22Rv1 (cell line): ENCODE results near the gene SEC14L2.
"Not testable (repeated sequence)": the region's sequence is repeated elsewhere in the genome, so short reads cannot be mapped to it uniquely, and the experiment has no call there.

ENCODE experiments used
- H3K27ac ChIP-seq: fragments of 450-650 bp; 2 replicates; pipeline ENCODE4 v1.5.1; 2017
- CTCF ChIP-seq: fragments of 450-650 bp; IDR thresholded peaks from 2 replicates; pipeline ENCODE4 v1.5.1; 2017; ENCODE audit warnings: mild to moderate bottlenecking
- ZFX ChIP-seq: fragments of 450-650 bp; IDR thresholded peaks from 2 replicates; pipeline ENCODE4 v1.6.1; 2017; ENCODE audit warnings: antibody characterized with exemption, borderline replicate concordance

SEC14L2 gene

GRCh38 chr22:30398685-30399680, 2.2 kb downstream of the SEC14L2 start:
- H3K27ac ChIP-seq = no peak overlapping the region
- TF ChIP-seq CTCF = no peak
- TF ChIP-seq ZFX = no peak

- TF ChIP-seq ZFX (no peak), CTCF (no peak)
- no peak overlapping the region for H3K27ac ChIP-seq
These were observed 2.9 kb downstream of the SEC14L2 start for GRCh38 chr22:30399718-30400117.

- H3K27ac ChIP-seq = no peak overlapping the region
- TF ChIP-seq CTCF (no peak), ZFX (no peak)
These were observed 3.3 kb downstream of the SEC14L2 start for GRCh38 chr22:30400159-30400558.

- not testable (repeated sequence) for H3K27ac ChIP-seq
These were observed 4.2 kb downstream of the SEC14L2 start for GRCh38 chr22:30401024-30401423.

- no peak overlapping the region for H3K27ac ChIP-seq
- TF ChIP-seq CTCF = no peak
- no peak for TF ChIP-seq ZFX
These were observed 5.4 kb downstream of the SEC14L2 start for GRCh38 chr22:30402028-30402765.

GRCh38 chr22:30402766-30403104, 5.9 kb downstream of the SEC14L2 start:
- H3K27ac ChIP-seq = not testable (repeated sequence)

- H3K27ac ChIP-seq = no peak overlapping the region
- TF ChIP-seq CTCF (no peak), ZFX (no peak)
These were observed 7.5 kb downstream of the SEC14L2 start for GRCh38 chr22:30404307-30404706.

- H3K27ac ChIP-seq = no peak overlapping the region
- TF ChIP-seq CTCF (no peak), ZFX (no peak)
These were observed 8.9 kb downstream of the SEC14L2 start for GRCh38 chr22:30405731-30406130.
